MCF 10A (cell line): Measurements from ENCODE around the gene MAPK13. TPM values are rescaled to one million over a fixed set of nuclear protein-coding genes. Genes with fewer than 3 reads are reported as not detected.

Experiments
- BruUV-seq: library from RNA; stranded (reverse); fragments of 400-500 nt; replicated peaks from 2 replicates; lab custom pipeline; 2021; lab: Mats Ljungman, UMichigan
- CTCF ChIA-PET: fragments of 300-600 bp; sonication (Branson Sonifier 250); formaldehyde crosslinking; extraction: SDS; loops from one replicate; lab custom pipeline; 2021; ENCODE audit warnings: antibody characterized with exemption, inconsistent platforms; lab: Yijun Ruan, JAX
- POLR2A ChIA-PET: fragments of 300-600, 350-650 bp; sonication (Branson Sonifier 250); formaldehyde crosslinking; extraction: SDS; loops from one replicate; lab custom pipeline; 2020; ENCODE audit warnings: antibody characterized with exemption, inconsistent platforms; lab: Yijun Ruan, JAX
- DNase-seq: peaks from one replicate; pipeline ENCODE4 v3.0.0-alpha.2; 2018; ENCODE audit not compliant: unreplicated experiment
- H3K27ac Mint-ChIP-seq: one replicate; pipeline ENCODE4 v1.8.0; 2022; ENCODE audit warnings: mild to moderate bottlenecking, low read depth, mixed read lengths; ENCODE audit not compliant: unreplicated experiment
- H3K27me3 Mint-ChIP-seq: one replicate; pipeline ENCODE4 v1.8.0; 2022; ENCODE audit warnings: mixed read lengths; ENCODE audit not compliant: insufficient read depth, unreplicated experiment
- H3K36me3 Mint-ChIP-seq: one replicate; pipeline ENCODE4 v1.8.0; 2022; ENCODE audit warnings: mild to moderate bottlenecking, moderate library complexity, mixed read lengths; ENCODE audit not compliant: insufficient read depth, unreplicated experiment
- H3K4me1 Mint-ChIP-seq: one replicate; pipeline ENCODE4 v1.8.0; 2022; ENCODE audit warnings: mixed read lengths; ENCODE audit not compliant: insufficient read depth, unreplicated experiment
- H3K4me3 Mint-ChIP-seq: one replicate; pipeline ENCODE4 v1.8.0; 2022; ENCODE audit warnings: mild to moderate bottlenecking, moderate library complexity, mixed read lengths; ENCODE audit not compliant: unreplicated experiment
- H3K9me3 Mint-ChIP-seq: one replicate; pipeline ENCODE4 v1.8.0; 2022; ENCODE audit warnings: mixed read lengths; ENCODE audit not compliant: unreplicated experiment
- intact Hi-C: fragments of 100-400 bp; cut with micrococcal nuclease; formaldehyde crosslinking; loops from 2 replicates; pipeline ENCODE4 v1.14.1; 2022
- total RNA-seq: library from RNA; stranded (reverse); gene quantifications from 2 replicates; pipeline ENCODE4 v1.2.3, GENCODE V29; 2022
- TF ChIP-seq, protein P1 (sequence below): fragments of 200-600 bp; IDR thresholded peaks from one replicate; pipeline ENCODE4 v1.8.0; 2022; ENCODE audit warnings: antibody characterized with exemption, mild to moderate bottlenecking; ENCODE audit not compliant: unreplicated experiment

MAPK13 gene
- total RNA-seq, 1 experiment from 2014 or later: 5.5 TPM

DNA sequence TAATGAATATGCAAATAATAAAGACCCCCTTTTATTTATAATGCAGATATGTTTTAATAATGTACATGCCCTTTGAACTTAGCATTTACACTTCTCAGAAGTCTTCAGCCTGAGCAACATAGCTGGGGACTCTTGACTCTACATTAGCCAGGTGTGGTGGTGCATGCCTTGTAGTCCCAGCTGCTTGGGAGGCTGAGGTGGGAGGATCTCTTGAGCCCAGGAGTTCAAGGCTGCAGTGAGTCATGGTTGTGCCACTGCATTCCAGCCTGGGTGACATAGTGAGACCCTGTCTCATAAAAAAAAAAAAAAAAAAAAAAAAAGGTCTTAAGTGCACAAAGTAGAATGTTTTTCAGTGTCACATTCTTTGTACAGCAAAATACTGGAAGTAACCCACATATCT is 17.3 kb upstream of the MAPK13 start:
- TF ChIP-seq, protein P1, sequence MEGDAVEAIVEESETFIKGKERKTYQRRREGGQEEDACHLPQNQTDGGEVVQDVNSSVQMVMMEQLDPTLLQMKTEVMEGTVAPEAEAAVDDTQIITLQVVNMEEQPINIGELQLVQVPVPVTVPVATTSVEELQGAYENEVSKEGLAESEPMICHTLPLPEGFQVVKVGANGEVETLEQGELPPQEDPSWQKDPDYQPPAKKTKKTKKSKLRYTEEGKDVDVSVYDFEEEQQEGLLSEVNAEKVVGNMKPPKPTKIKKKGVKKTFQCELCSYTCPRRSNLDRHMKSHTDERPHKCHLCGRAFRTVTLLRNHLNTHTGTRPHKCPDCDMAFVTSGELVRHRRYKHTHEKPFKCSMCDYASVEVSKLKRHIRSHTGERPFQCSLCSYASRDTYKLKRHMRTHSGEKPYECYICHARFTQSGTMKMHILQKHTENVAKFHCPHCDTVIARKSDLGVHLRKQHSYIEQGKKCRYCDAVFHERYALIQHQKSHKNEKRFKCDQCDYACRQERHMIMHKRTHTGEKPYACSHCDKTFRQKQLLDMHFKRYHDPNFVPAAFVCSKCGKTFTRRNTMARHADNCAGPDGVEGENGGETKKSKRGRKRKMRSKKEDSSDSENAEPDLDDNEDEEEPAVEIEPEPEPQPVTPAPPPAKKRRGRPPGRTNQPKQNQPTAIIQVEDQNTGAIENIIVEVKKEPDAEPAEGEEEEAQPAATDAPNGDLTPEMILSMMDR: no peak
- H3K36me3 Mint-ChIP-seq: peaks cover 59% of the 10 kb centered on the region
- ChIA-PET POLR2A (interaction anchor here (0.7 to 1.5 kb wide), 2 partner anchors 8 to 109 kb away, joined by 3 to 6 read pairs; no protein-coding TSS in a partner anchor), CTCF (interaction anchor here (0.6 to 0.9 kb wide), 2 partner anchors 9 to 94 kb away, joined by 3 to 4 read pairs; no protein-coding TSS in a partner anchor)
- no peak for DNase-seq
- H3K27ac Mint-ChIP-seq: no peak overlapping the region
- H3K4me1 Mint-ChIP-seq: no peaks in the 10 kb centered on the region
- no peak overlapping the region for H3K4me3 Mint-ChIP-seq
- no TSS peak for BruUV-seq
- no peaks in the 10 kb centered on the region for H3K27me3 Mint-ChIP-seq
- intact Hi-C loops: no loop called here
- no peaks in the 10 kb centered on the region for H3K9me3 Mint-ChIP-seq

DNA sequence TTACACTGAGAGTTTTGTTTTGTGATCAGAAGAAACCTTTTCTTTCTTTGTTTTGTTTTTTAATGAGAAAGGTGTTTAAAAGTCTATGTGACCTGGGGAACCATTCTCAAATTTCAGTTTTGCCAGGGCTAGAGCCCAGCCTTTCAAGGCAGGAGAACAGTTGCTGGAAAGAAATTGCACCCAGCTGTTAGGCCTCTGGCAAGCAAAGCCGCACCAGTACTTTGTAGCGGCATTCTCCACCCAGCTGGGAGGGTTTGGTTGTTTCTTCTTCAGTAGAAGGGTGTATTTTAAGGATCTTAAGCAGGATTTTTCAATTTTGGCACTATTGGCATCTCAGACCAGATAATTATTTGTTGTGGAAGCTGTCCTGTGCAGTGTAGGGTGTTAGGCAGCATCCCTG is 16.6 kb upstream of the MAPK13 start:
- Mint-ChIP-seq H3K9me3 (no peaks in the 10 kb centered on the region), H3K27ac (no peak overlapping the region), H3K36me3 (peaks cover 59% of the 10 kb centered on the region), H3K27me3 (no peaks in the 10 kb centered on the region), H3K4me3 (no peak overlapping the region), H3K4me1 (no peaks in the 10 kb centered on the region)
- intact Hi-C loops: no loop called here
- ChIA-PET POLR2A (no interaction called here), CTCF (interaction anchor here (0.7 kb wide), 1 partner anchor 971 kb away, joined by 3 read pairs; no protein-coding TSS in a partner anchor)
- TF ChIP-seq, protein P1: no peak
- BruUV-seq: no TSS peak
- no peak for DNase-seq

DNA sequence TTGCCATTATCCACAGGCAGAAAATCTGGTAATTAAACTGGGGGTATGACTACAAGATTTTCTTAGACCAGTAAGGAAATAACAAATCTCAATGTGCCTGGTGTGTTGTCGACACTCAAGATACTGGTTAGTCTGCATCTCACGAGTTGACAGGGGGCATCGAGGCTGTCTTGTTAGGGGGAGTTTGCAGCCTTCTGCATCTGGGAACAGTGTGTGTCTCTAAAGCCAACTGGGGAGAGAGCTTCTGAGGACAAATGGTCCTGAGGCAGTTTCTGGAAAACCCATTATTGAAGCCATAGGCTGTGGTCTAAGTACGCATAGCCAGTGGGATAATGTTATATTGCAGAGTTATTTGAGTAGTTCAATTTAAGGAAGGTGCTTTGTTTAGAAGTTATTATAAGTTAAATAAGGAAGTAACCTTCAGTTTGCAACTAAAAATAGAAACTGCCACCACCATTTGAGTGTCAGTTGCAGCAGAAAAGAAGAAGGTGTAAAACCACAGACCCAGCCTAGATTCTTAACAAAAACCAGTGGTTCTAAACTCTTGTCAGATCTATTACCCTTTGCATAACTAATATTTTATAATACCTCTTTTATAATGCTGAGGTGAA is 15.4 kb upstream of the MAPK13 start:
- H3K4me3 Mint-ChIP-seq: no peak overlapping the region
- intact Hi-C loops: no loop called here
- no peaks in the 10 kb centered on the region for H3K9me3 Mint-ChIP-seq
- H3K27me3 Mint-ChIP-seq: no peaks in the 10 kb centered on the region
- H3K4me1 Mint-ChIP-seq: no peaks in the 10 kb centered on the region
- no peak overlapping the region for H3K27ac Mint-ChIP-seq
- no peak for DNase-seq
- no TSS peak for BruUV-seq
- CTCF ChIA-PET: interaction anchor here (0.6 to 0.7 kb wide), 2 partner anchors 182 to 287 kb away, joined by 3 to 4 read pairs; no protein-coding TSS in a partner anchor
- peaks cover 47% of the 10 kb centered on the region for H3K36me3 Mint-ChIP-seq
- TF ChIP-seq, protein P1: no peak
- POLR2A ChIA-PET: interaction anchor here (0.7 kb wide), 1 partner anchor 12 kb away, joined by 3 read pairs; no protein-coding TSS in a partner anchor

DNA sequence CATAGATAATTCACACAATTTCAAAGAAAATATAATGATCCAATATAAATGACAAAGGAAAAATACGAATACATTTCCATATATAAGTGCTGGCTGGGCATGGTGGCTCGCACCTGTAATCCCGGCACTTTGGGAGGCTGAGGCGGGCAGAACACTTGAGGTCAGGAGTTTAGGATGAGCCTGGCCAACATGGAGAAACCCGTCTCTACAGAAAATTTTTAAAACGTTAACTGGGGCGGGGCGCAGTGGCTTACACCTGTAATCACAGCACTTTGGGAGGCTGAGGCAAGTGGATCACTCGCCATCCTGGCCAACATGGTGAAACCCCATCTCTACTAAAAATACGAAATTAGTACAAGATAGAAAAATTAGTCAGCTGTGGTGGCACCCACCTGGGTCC is 14.9 kb upstream of the MAPK13 start:
- intact Hi-C loops: no loop called here
- no peaks in the 10 kb centered on the region for H3K4me1 Mint-ChIP-seq
- no peak overlapping the region for H3K27ac Mint-ChIP-seq
- no TSS peak for BruUV-seq
- ChIA-PET CTCF (interaction anchor here (0.7 kb wide), 1 partner anchor 287 kb away, joined by 3 read pairs; no protein-coding TSS in a partner anchor), POLR2A (no interaction called here)
- no peak for DNase-seq
- TF ChIP-seq, protein P1: no peak
- H3K9me3 Mint-ChIP-seq: no peaks in the 10 kb centered on the region
- H3K36me3 Mint-ChIP-seq: peaks cover 44% of the 10 kb centered on the region
- H3K27me3 Mint-ChIP-seq: no peaks in the 10 kb centered on the region
- no peak overlapping the region for H3K4me3 Mint-ChIP-seq
